HUDEP-2 (cell line): ENCODE measurements around the gene NKD1.

Experiments used
- DNase-seq, 76 experiments: peaks; one replicate each; lab custom pipeline; 2025; ENCODE audit not compliant: unreplicated experiment in 76 of 76; lab: John Stamatoyannopoulos, UW

NKD1 gene

GRCh38 chr16:50611332-50611934 lies 63.2 kb downstream of the NKD1 start:
- no peak for DNase-seq

GRCh38 chr16:50611995-50612848 lies 64.0 kb downstream of the NKD1 start:
- DNase-seq: no peak

DNA sequence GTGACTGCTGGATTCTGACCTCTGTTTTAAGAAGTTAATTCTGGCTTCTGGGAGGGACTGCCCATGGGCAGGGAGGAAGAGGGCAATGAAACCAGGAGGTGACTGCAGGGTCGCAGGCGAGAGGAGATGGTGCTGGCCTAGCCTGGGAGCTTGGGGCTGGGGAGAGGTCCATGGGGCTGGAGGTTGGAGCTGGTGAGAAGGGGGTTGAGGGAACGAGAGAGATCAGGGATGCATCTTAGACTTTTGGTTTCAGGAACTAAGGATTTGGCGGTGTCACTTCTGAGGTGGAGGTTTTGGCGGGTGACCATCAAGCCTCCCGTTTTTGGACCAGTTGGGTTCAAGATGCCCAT lies 64.6 kb downstream of the NKD1 start:
- no peak for DNase-seq

DNA sequence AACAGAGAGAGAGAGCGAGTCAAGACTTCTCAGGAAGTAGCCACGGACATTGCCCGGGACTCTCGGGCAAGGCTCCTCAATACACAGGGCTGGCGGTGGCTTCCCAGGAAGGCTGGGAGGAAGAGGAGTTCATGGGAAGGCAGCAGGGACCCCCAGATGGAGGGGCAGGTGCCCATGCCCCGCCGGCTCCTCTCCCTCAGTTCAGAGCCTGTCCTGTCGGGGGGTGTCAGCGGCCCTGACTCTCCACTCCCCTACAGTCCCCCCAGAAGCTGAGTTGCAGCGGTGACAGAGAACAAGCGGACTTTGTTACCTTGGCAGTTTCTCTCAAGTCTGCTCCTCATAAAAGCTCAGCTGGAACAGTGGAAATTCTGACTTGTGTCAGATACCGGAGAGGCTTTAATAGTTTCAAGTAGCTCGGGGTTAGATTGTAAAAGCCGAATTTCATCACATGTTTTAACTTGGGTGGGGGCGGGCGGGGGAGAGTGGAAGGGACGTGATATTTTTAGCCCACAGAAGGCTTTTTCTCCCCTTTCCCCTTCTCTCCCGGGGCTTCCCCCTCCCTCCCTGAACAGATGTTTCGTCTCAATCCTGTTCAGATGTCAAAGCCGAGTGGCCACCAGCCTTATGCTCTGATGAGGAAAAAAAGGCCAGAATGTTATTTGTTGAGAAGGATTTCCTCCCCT lies 65.2 kb downstream of the NKD1 start:
- no peak for DNase-seq

- DNase-seq: no peak
Measured at GRCh38 chr16:50613964-50614474, 65.8 kb downstream of the NKD1 start.

- DNase-seq: no peak
Measured at GRCh38 chr16:50614955-50615724, 66.9 kb downstream of the NKD1 start.

DNA sequence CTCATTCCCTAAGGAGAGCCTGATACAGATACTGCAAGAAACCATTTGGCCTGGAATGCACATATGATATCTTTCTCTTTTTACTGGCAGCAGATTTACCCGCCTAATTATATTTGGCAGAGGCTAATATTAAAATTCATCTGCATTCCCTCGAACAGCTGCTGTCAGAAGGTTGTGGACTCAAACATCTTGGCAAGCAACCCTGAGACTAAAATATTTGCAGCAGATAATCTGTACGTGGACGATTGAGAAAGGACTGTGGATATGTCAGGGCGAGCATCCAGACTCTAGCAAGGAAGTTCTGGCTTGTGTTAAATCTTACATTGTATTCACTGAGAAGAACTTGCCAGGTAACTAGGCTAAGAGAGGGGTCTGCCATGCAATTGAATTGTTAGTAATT lies 67.7 kb downstream of the NKD1 start:
- no peak for DNase-seq

DNA sequence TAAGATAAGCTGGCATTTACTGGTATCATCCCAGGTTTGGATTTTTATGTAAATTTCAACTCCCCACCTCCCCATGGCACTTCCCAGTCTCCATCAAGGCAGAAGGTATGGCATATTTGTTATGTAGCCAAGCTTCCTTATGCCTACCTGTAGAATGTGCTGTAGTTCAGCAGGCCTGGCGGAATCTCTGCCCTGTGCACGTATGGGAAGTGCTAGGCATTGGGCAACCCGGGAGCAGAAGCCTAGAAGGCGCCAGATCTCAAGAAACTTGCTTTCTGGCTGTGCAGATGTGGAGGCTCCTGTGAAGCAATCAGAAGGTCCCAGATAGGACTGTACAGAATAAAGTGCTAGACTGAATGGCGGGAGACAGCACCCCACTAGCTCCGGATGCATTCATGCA lies 68.2 kb downstream of the NKD1 start:
- no peak for DNase-seq

GRCh38 chr16:50616883-50617645 lies 68.9 kb downstream of the NKD1 start:
- no peak for DNase-seq

DNA sequence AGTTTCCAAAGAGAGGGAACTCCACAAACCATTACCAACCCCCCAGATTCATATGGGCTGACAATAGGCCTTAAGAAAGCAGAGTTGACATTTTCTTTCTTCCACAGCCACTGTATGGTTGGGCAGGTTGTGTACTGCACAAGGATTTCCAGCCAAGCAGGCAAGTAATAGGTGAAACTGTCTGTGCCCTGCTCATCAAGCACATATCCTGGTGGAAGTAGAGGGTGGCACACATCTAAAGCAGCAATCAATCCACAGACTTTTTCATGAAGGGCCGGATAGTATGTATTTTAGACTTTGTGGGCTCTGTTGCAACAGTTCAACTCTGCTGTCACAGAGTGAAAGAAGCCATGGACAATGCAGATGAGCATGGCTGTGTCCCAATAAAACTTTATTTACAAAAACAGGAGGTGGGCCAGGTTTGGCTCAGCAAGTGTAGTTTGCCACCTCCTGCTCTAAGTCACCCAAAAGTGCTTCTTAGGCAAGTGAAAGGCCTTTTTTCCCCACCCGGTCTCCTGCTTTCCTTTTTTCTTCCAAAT lies 69.5 kb downstream of the NKD1 start:
- no peak for DNase-seq

DNA sequence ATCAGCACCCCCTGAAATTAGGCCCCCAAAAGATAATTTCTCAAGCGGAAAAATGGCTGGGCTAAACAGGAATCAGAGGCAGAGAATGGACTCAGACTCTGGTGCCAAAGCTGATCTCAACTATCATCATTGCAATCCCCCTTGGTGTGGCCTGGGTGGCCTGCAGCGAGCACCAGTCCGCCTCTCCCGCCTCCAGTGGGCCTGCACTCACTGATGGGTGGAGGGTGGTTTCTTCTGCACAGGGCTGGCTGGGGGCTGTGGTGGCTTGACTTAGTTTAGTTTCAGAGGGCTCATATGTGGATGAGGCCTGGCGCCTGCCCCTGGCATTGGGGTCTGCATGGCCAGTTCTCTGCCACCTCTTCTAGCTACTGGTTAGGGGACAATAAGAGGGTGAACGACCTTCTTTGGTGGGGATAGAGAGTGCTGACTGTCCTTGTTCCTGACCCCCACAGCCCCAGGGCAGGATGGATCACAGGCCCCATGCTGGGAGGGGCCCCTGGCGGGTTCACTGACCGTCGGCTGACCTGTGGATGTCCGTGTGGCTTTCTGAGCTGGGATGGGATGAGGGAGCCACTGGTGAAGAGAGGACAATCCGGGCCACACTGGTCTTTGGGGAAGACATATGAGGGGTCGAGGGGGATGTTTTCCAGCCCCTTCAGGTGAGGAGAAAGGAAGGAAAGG lies 70.2 kb downstream of the NKD1 start:
- DNase-seq: no peak

GRCh38 chr16:50619702-50620491 lies 71.7 kb downstream of the NKD1 start:
- DNase-seq: no peak

- DNase-seq: no peak
Measured at GRCh38 chr16:50620646-50621451, 72.7 kb downstream of the NKD1 start.

DNA sequence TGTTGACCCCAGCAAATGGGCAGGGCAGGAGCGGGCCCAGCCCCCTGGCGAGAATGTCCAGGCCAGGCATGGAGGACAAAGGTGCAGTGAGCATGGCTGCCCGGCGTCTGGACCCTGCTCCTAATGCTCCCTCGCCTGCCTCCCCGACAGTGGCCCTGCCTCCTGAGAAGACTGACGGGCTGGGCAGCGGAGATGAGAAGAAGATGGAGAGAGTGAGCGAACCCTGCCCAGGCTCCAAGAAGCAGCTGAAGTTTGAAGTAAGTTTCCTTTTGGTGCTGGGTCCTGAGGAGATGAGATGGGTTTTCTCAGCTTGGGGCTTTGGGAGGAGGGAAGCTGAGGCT lies 73.2 kb downstream of the NKD1 start:
- DNase-seq: no peak

DNA sequence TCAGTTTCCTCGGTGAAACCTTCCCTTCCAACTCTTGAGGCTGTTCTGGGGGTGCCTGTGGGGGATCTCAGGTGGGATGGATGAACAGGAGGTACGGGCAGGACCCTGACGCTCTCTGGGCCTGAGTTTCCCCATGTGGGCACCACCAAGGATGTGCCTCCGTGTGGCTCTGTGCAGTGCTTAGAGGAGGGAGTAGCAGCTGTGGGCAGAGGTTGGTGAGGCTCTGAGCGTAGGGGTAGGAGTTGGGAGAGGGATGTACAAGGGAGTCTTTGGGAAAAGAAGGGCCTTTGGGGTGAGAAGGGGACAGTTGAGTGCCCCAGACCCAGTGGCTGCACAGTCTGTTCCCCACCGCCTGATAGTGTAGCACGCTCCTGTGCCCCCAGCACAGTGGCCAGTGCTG lies 73.8 kb downstream of the NKD1 start:
- DNase-seq: no peak

DNA sequence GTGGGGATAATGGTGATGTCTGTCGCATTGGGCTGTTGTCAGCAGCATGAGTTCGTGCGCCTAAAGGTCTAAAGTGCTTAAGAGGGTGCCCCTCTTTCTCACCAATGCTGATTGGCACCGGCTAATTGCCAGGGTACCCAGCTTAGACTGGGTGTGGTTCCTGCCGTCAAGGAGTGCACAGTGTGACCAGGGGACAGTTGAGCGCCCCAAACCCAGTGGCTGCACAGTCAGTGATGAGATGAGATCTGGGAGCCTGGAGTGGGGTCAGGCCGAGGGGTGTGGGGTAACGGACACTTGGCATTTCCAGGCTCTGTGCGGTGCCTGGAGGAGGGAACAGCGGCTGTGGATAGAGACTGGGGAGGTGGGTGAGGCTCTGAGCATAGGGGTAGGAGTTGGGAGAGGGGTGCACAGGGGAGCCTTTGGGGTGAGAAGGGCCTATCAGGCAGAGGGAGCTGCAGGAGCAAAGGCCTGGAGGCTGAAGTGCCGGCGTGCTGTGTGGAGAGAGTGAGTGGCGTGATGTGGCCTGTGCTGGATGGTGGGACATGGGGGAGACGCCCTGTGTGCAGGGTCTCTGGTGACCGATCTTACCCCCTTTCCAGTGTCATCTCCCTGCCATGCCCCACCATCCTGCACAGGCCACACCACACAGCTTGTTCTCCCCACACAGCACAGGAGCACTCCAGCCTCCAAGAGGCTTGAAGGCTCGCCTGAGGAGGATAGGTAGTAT lies 74.6 kb downstream of the NKD1 start:
- DNase-seq: no peak

DNA sequence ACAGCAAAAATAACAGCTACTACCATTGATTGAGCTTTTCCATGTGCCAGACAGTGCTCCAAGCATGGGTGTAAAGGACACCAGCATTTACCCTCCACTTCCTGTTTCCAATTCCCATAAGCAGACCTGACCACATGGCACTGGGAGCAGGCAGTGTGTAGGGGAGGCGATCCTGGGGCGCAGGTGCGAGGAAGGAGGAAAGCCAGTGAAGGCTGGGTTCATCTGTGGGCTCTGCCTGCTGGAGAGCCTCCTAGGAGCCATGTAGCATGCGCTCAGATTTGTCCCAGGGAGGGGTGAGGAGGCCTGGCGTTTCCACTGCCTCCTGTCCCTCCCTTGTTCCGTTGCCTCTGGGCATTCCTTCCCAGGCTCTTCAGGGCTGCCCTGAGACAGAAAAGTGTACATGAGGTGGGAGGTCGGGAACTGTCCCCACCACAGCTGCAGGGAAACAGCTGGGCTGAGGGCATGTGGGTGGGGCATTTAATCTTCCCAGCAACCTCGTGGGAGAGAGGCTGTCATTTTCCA lies 76.3 kb downstream of the NKD1 start:
- DNase-seq: no peak
